Upper lobe of left lung (tissue), 6 donors: ENCODE results near the gene BNC2. TPM values are rescaled to one million over a fixed set of nuclear protein-coding genes. Genes with fewer than 3 reads are reported as not detected.
A peak's percentile ranks its signal among the peaks of the same experiment; 100 is the strongest.

ENCODE experiments used
- ATAC-seq, 2 donors: fragments of 200-7000 bp; cut with Tn5 transposase; one replicate each; pipeline ENCODE4 v1.9.1; 2022; ENCODE audit warnings: mild to moderate bottlenecking in 2 of 2, moderate library complexity in 2 of 2; ENCODE audit not compliant: low FRiP score in 2 of 2
- DNase-seq, 2 donors: peaks; one replicate each; pipeline ENCODE4 v3.0.0-alpha.2; 2019 to 2020
- H3K27ac ChIP-seq, 4 donors: fragments of 200-600 bp; sonication (generic); one replicate each; pipeline ENCODE4 v1.5.1; 2016 to 2019
- H3K27me3 ChIP-seq, 4 donors: fragments of 200-600 bp; sonication (generic); one replicate each; pipeline ENCODE4 v1.5.1; 2017 to 2019
- H3K36me3 ChIP-seq, 4 donors: fragments of 200-600 bp; sonication (generic); one replicate each; pipeline ENCODE4 v1.5.1; 2016 to 2019
- H3K4me1 ChIP-seq, 4 donors: fragments of 200-600 bp; sonication (generic); one replicate each; pipeline ENCODE4 v1.5.1; 2018 to 2019
- H3K4me3 ChIP-seq, 4 donors: fragments of 200-600 bp; sonication (generic); one replicate each; pipeline ENCODE4 v1.5.1; 2017 to 2019; ENCODE audit warnings: mild to moderate bottlenecking in 2 of 4, moderate library complexity in 1 of 4
- H3K9me3 ChIP-seq, 4 donors: fragments of 200-600 bp; sonication (generic); one replicate each; pipeline ENCODE4 v1.5.1; 2018 to 2019
- EP300 ChIP-seq, 4 donors: sonication (generic); formaldehyde crosslinking; IDR thresholded peaks; one replicate each; pipeline ENCODE4 v1.5.1; 2017; ENCODE audit warnings: antibody characterized with exemption in 4 of 4, control low read depth in 2 of 4
- POLR2A ChIP-seq, 4 donors: fragments of 450-650 bp; IDR thresholded peaks; one replicate each; pipeline ENCODE4 v1.5.1; 2016 to 2017; ENCODE audit warnings: antibody characterized with exemption in 4 of 4, mild to moderate bottlenecking in 2 of 4
- POLR2AphosphoS5 ChIP-seq, 2 donors: sonication (generic); formaldehyde crosslinking; IDR thresholded peaks; one replicate each; pipeline ENCODE4 v1.5.1; 2017; ENCODE audit warnings: antibody characterized with exemption in 2 of 2
- WGBS, 2 donors: methylation state at CpG; one replicate each; pipeline ENCODE4 v1.1.5; 2017 to 2018; 5-methylcytosine and 5-hydroxymethylcytosine counted together
- total RNA-seq, 6 donors: library from RNA; depleted of rRNA in 4 of 6; stranded (reverse); fragments of >200 nt in 4 of 6; gene quantifications; one replicate each; pipeline versions ENCODE4 v1.1.0 to v1.2.1, GENCODE V29; 2016 to 2021
- TF ChIP-seq, protein P1 (sequence below), 6 experiments: fragments of 450-650 bp in 4 of 6; fragments of 200-600 bp in 2 of 6; sonication (generic) in 2 of 6; IDR thresholded peaks; one replicate each; pipeline ENCODE4 v1.5.1; 2016 to 2019; ENCODE audit warnings: antibody characterized with exemption in 6 of 6
- donor health status: DM: no; HTN: no; CAD: no; lungs with moderate emphysema.
- donor health status: DM: no; HTN: yes; CAD: no; lungs with severe emphysema.

The BNC2 gene
- total RNA-seq, 6 donors from 2014 or later = 4.6 to 21.7 (median 10.7) TPM

- WGBS, 2 donors = 89 to 95% methylated on average over 4 of the region's 4 CpGs
- TF ChIP-seq POLR2AphosphoS5 (IDR thresholded peaks at IDR 0.05) (no peak), POLR2A (IDR thresholded peaks at IDR 0.05) (no peak), EP300 (IDR thresholded peaks at IDR 0.05) (no peak)
- TF ChIP-seq, protein P1, sequence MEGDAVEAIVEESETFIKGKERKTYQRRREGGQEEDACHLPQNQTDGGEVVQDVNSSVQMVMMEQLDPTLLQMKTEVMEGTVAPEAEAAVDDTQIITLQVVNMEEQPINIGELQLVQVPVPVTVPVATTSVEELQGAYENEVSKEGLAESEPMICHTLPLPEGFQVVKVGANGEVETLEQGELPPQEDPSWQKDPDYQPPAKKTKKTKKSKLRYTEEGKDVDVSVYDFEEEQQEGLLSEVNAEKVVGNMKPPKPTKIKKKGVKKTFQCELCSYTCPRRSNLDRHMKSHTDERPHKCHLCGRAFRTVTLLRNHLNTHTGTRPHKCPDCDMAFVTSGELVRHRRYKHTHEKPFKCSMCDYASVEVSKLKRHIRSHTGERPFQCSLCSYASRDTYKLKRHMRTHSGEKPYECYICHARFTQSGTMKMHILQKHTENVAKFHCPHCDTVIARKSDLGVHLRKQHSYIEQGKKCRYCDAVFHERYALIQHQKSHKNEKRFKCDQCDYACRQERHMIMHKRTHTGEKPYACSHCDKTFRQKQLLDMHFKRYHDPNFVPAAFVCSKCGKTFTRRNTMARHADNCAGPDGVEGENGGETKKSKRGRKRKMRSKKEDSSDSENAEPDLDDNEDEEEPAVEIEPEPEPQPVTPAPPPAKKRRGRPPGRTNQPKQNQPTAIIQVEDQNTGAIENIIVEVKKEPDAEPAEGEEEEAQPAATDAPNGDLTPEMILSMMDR (IDR thresholded peaks at IDR 0.05) = no peak
- ATAC-seq = no peak
Measured at GRCh38 chr9:16512281-16512680, 358.2 kb downstream of the BNC2 start.

GRCh38 chr9:16510482-16510881 lies 360.0 kb downstream of the BNC2 start:
- WGBS, 2 donors = 89 to 92% methylated on average over 2 of the region's 2 CpGs

More at GRCh38 chr9:16512281-16512680, 358.2 kb downstream of the BNC2 start:
- H3K4me3 ChIP-seq = no peak overlapping the region
- H3K9me3 ChIP-seq = no peaks in the 10 kb centered on the region
- H3K27ac ChIP-seq = no peak overlapping the region
- H3K27me3 ChIP-seq = no peaks in the 10 kb centered on the region
- no peaks in the 10 kb centered on the region for H3K36me3 ChIP-seq
- H3K4me1 ChIP-seq = peaks cover 0 to 7% (median 0%) of the 10 kb centered on the region in 4 donors
- no peak for DNase-seq

DNA sequence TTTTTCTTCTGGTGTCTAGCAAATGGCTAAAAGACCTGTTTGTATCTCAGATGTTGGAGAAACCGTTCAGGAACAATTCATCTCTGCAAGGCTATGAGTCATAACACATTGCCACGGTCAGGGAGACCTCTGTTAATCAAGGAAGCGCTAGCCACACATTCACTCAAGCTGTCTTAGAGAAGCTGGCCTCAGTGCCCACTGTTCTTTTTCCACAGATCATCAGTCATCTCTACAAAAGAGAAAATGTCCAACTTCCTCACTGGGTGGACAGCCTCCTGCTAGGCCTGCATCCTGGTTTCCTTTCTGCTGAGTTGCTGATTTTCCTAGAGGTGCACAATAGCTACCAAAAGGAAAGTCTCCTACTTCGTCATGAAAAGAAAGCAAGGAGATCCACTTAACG lies 360.5 kb downstream of the BNC2 start:
- Histone ChIP-seq H3K36me3 (no peaks in the 10 kb centered on the region), H3K4me3 (no peak overlapping the region), H3K4me1 (peaks cover 0 to 7% (median 2%) of the 10 kb centered on the region in 4 donors), H3K27ac (no peak overlapping the region), H3K27me3 (no peaks in the 10 kb centered on the region), H3K9me3 (no peaks in the 10 kb centered on the region)
- WGBS, 2 donors = 60 to 64% methylated on average over 5 of the region's 5 CpGs
- DNase-seq (no peak), ATAC-seq (peak in 1 of 2 donors; percentile 50)
- TF ChIP-seq EP300 (IDR thresholded peaks at IDR 0.05) (no peak), POLR2A (IDR thresholded peaks at IDR 0.05) (no peak), POLR2AphosphoS5 (IDR thresholded peaks at IDR 0.05) (no peak)
- TF ChIP-seq, protein P1 (IDR thresholded peaks at IDR 0.05) = no peak

More at GRCh38 chr9:16510482-16510881, 360.0 kb downstream of the BNC2 start:
- TF ChIP-seq, protein P1 (IDR thresholded peaks at IDR 0.05) = no peak
- no peak for TF ChIP-seq POLR2AphosphoS5 (IDR thresholded peaks at IDR 0.05)
- no peak for TF ChIP-seq POLR2A (IDR thresholded peaks at IDR 0.05)
- no peak for TF ChIP-seq EP300 (IDR thresholded peaks at IDR 0.05)
- no peak for ATAC-seq
- Histone ChIP-seq H3K9me3 (no peaks in the 10 kb centered on the region), H3K27ac (no peak overlapping the region), H3K4me3 (no peak overlapping the region), H3K36me3 (no peaks in the 10 kb centered on the region), H3K4me1 (peaks cover 0 to 7% (median under 1%) of the 10 kb centered on the region in 4 donors), H3K27me3 (no peaks in the 10 kb centered on the region)
- no peak for DNase-seq

GRCh38 chr9:16505199-16505598 lies 365.3 kb downstream of the BNC2 start:
- Histone ChIP-seq H3K27me3 (no peaks in the 10 kb centered on the region), H3K4me1 (peaks cover 0 to 4% (median 2%) of the 10 kb centered on the region in 4 donors), H3K36me3 (no peaks in the 10 kb centered on the region), H3K4me3 (no peak overlapping the region), H3K27ac (peak overlapping the region in 1 of 4 donors; percentile 21), H3K9me3 (no peaks in the 10 kb centered on the region)
- 36 to 46% methylated on average over 2 of the region's 2 CpGs for WGBS, 2 donors
- peak in 1 of 2 donors; percentile 22 for ATAC-seq
- TF ChIP-seq, protein P1 (IDR thresholded peaks at IDR 0.05) = no peak
- TF ChIP-seq POLR2A (IDR thresholded peaks at IDR 0.05) (no peak), EP300 (IDR thresholded peaks at IDR 0.05) (peak in 1 of 4 donors; percentile 27), POLR2AphosphoS5 (IDR thresholded peaks at IDR 0.05) (no peak)
- DNase-seq = no peak

GRCh38 chr9:16501726-16502125 lies 368.7 kb downstream of the BNC2 start:
- DNase-seq = no peak
- ATAC-seq = no peak
- H3K36me3 ChIP-seq = no peaks in the 10 kb centered on the region
- H3K9me3 ChIP-seq = no peaks in the 10 kb centered on the region
- no peak overlapping the region for H3K4me3 ChIP-seq
- H3K4me1 ChIP-seq = peaks cover 0 to 4% (median 1%) of the 10 kb centered on the region in 4 donors
- WGBS, 2 donors = 89 to 100% methylated on average over 2 of the region's 2 CpGs
- no peak for TF ChIP-seq POLR2A (IDR thresholded peaks at IDR 0.05)
- TF ChIP-seq, protein P1 (IDR thresholded peaks at IDR 0.05) = no peak
- TF ChIP-seq POLR2AphosphoS5 (IDR thresholded peaks at IDR 0.05) = no peak
- no peak for TF ChIP-seq EP300 (IDR thresholded peaks at IDR 0.05)
- H3K27ac ChIP-seq = no peak overlapping the region
- H3K27me3 ChIP-seq = no peaks in the 10 kb centered on the region
